Hippocampal formation (tissue), 2 donors: ENCODE measurements around the gene CATSPERB.
"Not testable (repeated sequence)": the region's sequence is repeated elsewhere in the genome, so short reads cannot be mapped to it uniquely, and the experiment has no call there.

ENCODE experiments used
- DNase-seq, 2 donors: peaks; one replicate each; lab custom pipeline; 2025; lab: John Stamatoyannopoulos, UW

The CATSPERB gene

DNA sequence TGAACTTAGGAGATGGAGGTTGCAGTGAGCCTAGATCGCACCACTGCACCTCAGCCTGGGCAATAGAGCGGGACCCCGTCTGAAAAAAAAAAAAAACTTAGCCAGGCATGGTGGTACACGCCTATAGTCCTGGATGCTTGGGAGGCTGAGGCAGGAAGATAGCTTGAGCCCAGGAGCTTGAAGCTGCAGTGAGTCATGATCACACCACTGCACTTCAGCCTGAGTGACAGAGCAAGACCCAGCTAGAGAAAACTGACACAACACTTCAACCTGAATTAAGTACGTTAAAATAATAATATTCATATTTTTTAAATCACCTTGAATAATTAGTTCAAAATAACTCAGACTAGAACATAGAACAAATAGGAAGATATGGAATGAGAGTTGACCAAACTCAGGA is 5.7 kb upstream of the CATSPERB start:
- DNase-seq, result no peak

DNA sequence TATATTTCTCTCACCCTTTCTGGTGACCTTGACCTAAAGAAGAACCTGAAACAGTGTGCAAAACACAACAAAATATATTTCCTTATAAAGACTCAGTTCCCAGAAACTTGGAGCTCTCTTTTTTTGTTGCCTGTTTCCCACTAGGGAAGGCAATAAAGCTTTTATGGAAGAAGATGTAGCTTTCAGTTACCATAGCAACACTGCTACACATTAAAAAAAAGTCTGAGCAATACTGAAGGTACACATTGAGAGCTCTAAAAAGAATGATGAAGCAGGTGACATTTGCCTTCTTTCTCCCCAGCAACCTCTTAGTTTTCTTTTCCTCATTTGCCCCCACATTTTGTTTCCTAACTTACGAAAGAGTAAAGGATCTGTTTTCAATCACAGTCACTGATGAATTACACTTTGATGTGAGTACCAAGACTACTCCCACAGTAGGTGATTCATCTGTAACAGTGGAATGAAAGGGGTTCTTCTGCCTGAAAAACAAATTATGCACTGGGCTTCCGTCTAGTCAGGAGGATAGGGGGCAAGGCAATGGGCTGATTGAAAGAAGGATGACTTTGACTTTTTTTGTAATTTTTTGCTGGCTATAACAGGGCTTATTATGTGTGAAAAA is 1.1 kb upstream of the CATSPERB start:
- no peak for DNase-seq

DNA sequence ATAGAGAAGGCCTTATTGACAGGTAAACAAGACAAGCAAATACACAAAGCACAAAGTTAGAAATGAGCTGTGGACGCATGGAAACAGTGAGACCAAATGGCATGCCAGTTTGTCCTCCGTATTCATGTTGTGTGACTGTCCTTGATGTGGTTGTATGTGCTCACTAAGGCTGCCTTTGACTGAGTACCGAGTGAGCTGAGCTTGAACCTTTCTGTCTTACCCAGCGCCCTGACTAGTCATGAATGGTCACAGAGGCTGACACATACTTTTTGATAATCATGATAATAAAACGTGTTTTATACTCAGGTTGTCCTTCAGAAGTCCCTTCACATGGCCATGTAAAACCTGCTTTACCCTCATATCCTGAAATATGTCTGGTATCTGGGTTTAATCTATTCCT is 553 bp upstream of the CATSPERB start:
- no peak for DNase-seq

- no peak for DNase-seq
Observed at GRCh38 chr14:91731018-91731417, 868 bp downstream of the CATSPERB start.

GRCh38 chr14:91729756-91730155 is 2.1 kb downstream of the CATSPERB start:
- DNase-seq, result no peak

- no peak for DNase-seq
Observed at GRCh38 chr14:91728616-91729183, 3.2 kb downstream of the CATSPERB start.

DNA sequence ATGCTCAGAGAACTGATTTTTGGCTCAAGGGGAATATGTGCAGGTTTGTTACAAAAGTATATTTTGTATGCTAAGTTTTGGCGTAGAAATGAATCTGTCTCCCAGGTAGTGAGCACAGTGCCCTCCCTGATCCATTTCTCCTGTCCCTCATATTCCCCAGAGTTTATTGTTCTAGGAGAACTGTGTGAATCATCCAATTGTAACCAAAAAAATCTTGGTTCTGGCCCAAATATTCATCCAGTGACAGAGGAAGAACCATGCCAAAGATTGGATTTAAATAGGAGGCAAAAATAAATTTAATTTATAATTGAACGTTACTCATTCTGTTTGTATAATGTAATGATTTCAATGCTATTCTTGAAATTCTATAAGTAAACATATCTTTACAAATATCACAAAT is 4.8 kb downstream of the CATSPERB start:
- no peak for DNase-seq

GRCh38 chr14:91723501-91723900 is 8.4 kb downstream of the CATSPERB start:
- DNase-seq, result no peak

DNA sequence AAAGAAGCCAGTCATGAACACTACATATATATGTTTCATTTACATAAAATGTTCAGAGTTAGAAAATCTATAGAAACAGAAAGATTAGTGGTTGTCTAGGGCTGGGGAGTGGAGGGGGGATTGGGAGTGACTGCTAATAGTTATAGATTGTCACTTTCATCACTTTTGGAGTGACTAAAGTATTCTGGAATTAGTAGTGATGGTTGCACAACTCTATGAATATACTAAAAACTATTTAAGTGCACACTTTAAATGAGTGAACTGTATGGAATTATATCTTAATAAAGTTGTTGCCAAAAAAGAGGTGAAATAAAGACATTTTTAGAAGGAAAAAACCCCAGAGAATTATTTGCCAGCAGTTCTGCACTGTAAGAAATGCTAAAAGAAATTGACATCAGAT is 9.5 kb downstream of the CATSPERB start:
- no peak for DNase-seq

GRCh38 chr14:91719839-91720238 is 12.0 kb downstream of the CATSPERB start:
- no peak for DNase-seq

DNA sequence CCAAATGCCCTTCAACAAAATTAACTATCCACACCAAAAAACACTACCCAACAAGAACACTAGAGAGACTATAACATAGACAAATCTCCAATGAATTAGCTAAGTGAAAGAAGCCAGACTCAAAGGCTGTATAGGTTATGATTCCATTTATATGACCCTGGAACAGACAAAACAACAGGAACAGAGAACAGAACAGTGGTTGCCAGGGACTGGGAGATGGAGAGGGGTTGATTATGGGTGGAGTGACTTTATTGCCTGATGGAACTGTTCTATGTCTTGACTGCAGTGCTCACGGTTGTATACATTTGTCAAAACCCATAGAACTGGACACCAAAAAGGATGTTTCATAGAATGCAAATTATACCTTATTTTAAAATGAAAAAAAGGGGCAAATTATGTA is 14.9 kb downstream of the CATSPERB start:
- no peak for DNase-seq

DNA sequence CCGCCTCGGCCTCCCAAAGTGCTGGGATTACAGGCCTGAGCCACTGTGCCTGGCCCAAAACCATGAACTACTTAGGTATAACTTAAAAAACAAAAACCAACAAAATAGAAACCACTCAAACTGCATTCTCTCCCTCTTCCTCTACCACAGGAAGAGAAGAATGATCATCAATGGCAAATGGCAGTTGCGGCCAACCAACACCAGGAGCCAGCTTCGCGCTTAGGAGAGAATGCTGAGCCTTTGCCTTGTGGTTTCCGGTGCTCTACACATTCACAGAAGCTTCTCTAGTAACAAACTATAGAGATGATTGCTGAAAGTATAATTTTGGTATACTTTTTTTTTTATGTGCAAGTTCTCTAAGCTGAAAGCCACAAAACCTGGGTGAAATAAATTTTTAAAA is 17.1 kb downstream of the CATSPERB start:
- DNase-seq, result no peak

GRCh38 chr14:91708795-91709194 is 23.1 kb downstream of the CATSPERB start:
- DNase-seq, result no peak

DNA sequence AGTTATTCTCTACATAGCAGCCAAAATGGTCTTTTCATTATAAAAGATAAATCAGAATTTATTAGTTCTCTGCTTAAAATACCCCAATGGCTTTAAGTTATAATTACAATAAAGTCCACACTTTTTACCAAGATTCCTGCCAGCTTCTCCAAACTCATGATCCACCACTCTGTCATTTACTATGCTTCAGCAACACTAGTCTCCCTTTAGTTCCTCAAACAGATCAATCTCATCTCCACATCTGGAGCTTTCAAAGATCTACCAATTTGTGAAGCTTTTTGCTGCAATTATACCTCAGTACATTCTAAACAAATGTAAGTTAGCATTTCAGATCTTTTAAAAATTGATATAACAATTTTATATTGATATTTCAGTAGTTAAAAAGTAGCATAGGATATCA is 24.9 kb downstream of the CATSPERB start:
- no peak for DNase-seq

DNA sequence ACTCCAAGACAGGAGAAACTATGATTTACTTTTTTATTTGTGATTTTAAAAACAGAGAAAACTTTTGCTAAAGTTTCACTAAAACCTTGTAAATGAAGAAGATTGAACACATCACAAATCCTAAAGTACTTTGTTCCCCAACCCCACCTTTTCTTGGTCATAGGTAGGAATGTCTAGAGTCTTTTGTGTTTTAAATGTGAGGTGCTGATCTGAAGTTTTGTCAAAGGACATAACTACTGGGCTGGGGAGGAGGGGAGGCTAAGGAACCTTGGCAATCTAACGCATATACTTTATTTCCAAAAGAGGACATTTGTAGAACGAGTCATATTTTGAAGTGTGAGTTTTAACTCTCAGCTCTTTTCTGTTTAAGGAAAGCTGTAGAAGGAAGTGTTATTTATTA is 37.2 kb downstream of the CATSPERB start:
- no peak for DNase-seq

GRCh38 chr14:91693346-91693745 is 38.5 kb downstream of the CATSPERB start:
- no peak for DNase-seq

- no peak for DNase-seq
Observed at GRCh38 chr14:91692075-91692474, 39.8 kb downstream of the CATSPERB start.

GRCh38 chr14:91689608-91690007 is 42.3 kb downstream of the CATSPERB start:
- no peak for DNase-seq

DNA sequence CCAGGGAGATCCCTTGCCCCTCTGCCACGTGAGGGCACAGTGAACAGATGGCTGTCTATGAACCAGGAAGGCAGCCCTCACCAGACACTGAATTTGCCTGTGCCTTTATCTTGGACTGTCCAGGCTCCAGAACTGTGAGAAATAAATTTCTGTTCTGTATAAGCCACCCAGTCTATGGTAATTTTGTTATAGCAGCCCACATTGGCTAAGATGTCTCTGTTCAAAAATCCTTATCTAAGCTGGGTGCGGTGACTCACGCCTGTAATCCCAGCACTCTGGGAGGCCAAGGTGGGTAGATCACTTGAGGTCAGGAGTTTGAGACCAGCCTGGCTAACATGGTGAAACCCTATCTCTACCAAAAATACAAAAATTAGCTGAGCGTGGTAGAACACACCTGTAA is 44.5 kb downstream of the CATSPERB start:
- not testable (repeated sequence) for DNase-seq

DNA sequence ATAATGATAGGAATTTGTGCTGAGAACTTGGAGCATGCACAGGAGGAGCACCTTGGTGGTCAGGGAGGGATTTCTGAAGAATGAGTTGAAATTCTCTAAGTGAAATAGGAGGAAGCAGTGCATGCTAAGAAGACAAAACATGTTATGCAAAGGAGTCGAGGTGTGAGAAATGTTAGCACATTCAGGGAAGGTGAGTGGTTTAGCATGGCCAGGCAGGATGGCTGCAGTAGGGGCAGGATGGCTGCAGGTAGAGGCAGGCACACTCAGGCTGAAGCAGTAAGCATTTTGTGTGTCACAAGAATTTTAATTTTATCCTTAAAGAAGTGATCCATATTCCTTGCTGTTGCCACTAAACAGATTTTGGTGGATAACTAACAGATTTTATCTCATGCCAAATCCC is 46.3 kb downstream of the CATSPERB start:
- DNase-seq, result no peak

DNA sequence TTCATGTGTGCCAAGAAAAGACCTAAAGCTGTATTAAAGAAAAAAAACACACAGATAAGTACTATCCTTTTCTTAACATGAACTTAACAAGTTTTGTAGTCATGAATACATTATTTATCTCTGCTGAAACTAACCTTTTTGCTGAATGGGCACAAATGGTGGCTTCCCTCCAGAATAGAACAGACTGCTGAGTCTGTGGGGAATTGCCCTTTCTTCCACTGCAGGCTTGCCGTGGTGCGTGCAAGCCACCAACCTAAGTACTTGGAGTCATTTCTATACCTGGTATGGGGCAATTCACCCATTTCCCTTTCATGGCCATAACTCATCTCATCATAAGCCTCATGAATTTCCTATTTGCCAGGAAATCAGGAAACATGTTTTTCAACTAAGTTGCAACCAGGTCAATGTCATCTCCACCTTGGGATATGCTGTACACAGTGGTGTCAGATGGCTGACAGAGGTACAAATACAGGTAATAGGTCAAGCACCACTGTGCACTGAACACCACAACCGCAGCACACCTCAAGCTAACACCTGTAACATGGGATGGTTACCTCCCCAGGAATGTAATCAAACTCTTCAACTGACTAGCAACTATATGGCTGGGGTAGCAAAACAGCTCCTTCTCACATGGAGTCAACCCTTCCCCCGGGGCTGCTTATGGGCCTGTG is 49.9 kb downstream of the CATSPERB start:
- DNase-seq, result no peak

GRCh38 chr14:91681118-91681517 is 50.8 kb downstream of the CATSPERB start:
- no peak for DNase-seq

- DNase-seq, result no peak
Observed at GRCh38 chr14:91679273-91679672, 52.6 kb downstream of the CATSPERB start.

GRCh38 chr14:91677687-91678086 is 54.2 kb downstream of the CATSPERB start:
- DNase-seq, result not testable (repeated sequence)
